ENCODE results near the gene CNNM3.
"Not testable (repeated sequence)": the region's sequence is repeated elsewhere in the genome, so short reads cannot be mapped to it uniquely, and the experiment has no call there.

The CNNM3 gene

GRCh38 chr2:96839293-96839874 is 23.3 kb downstream of the CNNM3 start:
- DNase-seq (ENCODE audit: low read depth, low spot score), result peak; percentile 62

GRCh38 chr2:96839875-96840850 is 24.1 kb downstream of the CNNM3 start:
- DNase-seq (ENCODE audit: low read depth, low spot score), result no peak

- no peak for DNase-seq (ENCODE audit: low read depth, low spot score)
Observed at GRCh38 chr2:96841701-96842495, 25.8 kb downstream of the CNNM3 start.

- peak; percentile 76 for DNase-seq (ENCODE audit: low read depth, low spot score)
Observed at GRCh38 chr2:96842600-96842999, 26.5 kb downstream of the CNNM3 start.

GRCh38 chr2:96843538-96844268 is 27.6 kb downstream of the CNNM3 start, which contains the start of gene ANKRD23:
Gene ANKRD23 (minus strand): TSS chr2:96844021. CDS start chr2:96843992, 29 bp downstream.
- no peak for DNase-seq (ENCODE audit: low read depth, low spot score)

- peak; percentile 57 for DNase-seq (ENCODE audit: low read depth, low spot score)
Observed at GRCh38 chr2:96844405-96844808, 28.3 kb downstream of the CNNM3 start.

GRCh38 chr2:96846825-96847224 is 30.8 kb downstream of the CNNM3 start:
- DNase-seq (ENCODE audit: low read depth, low spot score), result no peak

GRCh38 chr2:96847586-96847985 is 31.5 kb downstream of the CNNM3 start:
- DNase-seq (ENCODE audit: low read depth, low spot score), result no peak

GRCh38 chr2:96848264-96848663 is 32.2 kb downstream of the CNNM3 start:
- peak; percentile 58 for DNase-seq (ENCODE audit: low read depth, low spot score)

- DNase-seq (ENCODE audit: low read depth, low spot score), result no peak
Observed at GRCh38 chr2:96852667-96853066, 36.6 kb downstream of the CNNM3 start.

- DNase-seq (ENCODE audit: low read depth, low spot score), result no peak
Observed at GRCh38 chr2:96853321-96853720, 37.3 kb downstream of the CNNM3 start.

GRCh38 chr2:96856776-96857666 is 41.0 kb downstream of the CNNM3 start:
- peak; percentile 51 for DNase-seq (ENCODE audit: low read depth, low spot score)

GRCh38 chr2:96857667-96858372 is 41.8 kb downstream of the CNNM3 start, which contains the start of gene ANKRD39:
Gene ANKRD39 (minus strand): TSS chr2:96858016. CDS start chr2:96857987, 29 bp downstream.
- DNase-seq (ENCODE audit: low read depth, low spot score), result peak; percentile 99

GRCh38 chr2:96859099-96859649 is 43.1 kb downstream of the CNNM3 start:
- DNase-seq (ENCODE audit: low read depth, low spot score), result no peak

GRCh38 chr2:96859681-96860064 is 43.6 kb downstream of the CNNM3 start:
- DNase-seq (ENCODE audit: low read depth, low spot score), result no peak

- DNase-seq (ENCODE audit: low read depth, low spot score), result no peak
Observed at GRCh38 chr2:96860065-96861029, 44.3 kb downstream of the CNNM3 start.

GRCh38 chr2:96861074-96861473 is 45.0 kb downstream of the CNNM3 start:
- DNase-seq (ENCODE audit: low read depth, low spot score), result no peak

GRCh38 chr2:96863056-96863455 is 47.0 kb downstream of the CNNM3 start:
- DNase-seq (ENCODE audit: low read depth, low spot score), result not testable (repeated sequence)

Measured in ELF-1 (cell line).